HG02852 (cell line): ENCODE measurements around the gene PTGDS.

Source experiments
- ATAC-seq: cut with Tn5 transposase; IDR thresholded peaks from one replicate; pipeline ENCODE4 v1.9.1; 2021; ENCODE audit warnings: mild to moderate bottlenecking, moderate library complexity; ENCODE audit not compliant: unreplicated experiment

PTGDS gene

GRCh38 chr9:136972335-136972734 is 5.0 kb upstream of the PTGDS start:
- ATAC-seq: no peak

GRCh38 chr9:136972743-136973142 is 4.6 kb upstream of the PTGDS start:
- ATAC-seq: no peak

- no peak for ATAC-seq
These were observed 3.4 kb upstream of the PTGDS start for GRCh38 chr9:136973618-136974617.

- ATAC-seq: no peak
These were observed 2.3 kb upstream of the PTGDS start for GRCh38 chr9:136974817-136975535.

- ATAC-seq: no peak
These were observed 1.7 kb upstream of the PTGDS start for GRCh38 chr9:136975644-136976043.

- ATAC-seq: no peak
These were observed 357 bp downstream of the PTGDS start for GRCh38 chr9:136977649-136978072.

GRCh38 chr9:136978073-136978864 is 965 bp downstream of the PTGDS start:
- no peak for ATAC-seq

GRCh38 chr9:136978865-136979544 is 1.7 kb downstream of the PTGDS start:
- no peak for ATAC-seq

GRCh38 chr9:136979769-136980587 is 2.7 kb downstream of the PTGDS start:
- no peak for ATAC-seq

- ATAC-seq: no peak
These were observed 3.6 kb downstream of the PTGDS start for GRCh38 chr9:136980669-136981478.

- no peak for ATAC-seq
These were observed 4.4 kb downstream of the PTGDS start for GRCh38 chr9:136981588-136982231.

GRCh38 chr9:136982232-136983051 is 5.1 kb downstream of the PTGDS start, which contains the start of gene LCNL1:
LCNL1 (plus strand) TSS chr9:136982993; CDS start chr9:136983587, 594 bp downstream.
- no peak for ATAC-seq

GRCh38 chr9:136983167-136983566 is 5.9 kb downstream of the PTGDS start:
- no peak for ATAC-seq

GRCh38 chr9:136983656-136984314 is 6.5 kb downstream of the PTGDS start:
- ATAC-seq: no peak

- no peak for ATAC-seq
These were observed 7.2 kb downstream of the PTGDS start for GRCh38 chr9:136984464-136985026.

- ATAC-seq: no peak
These were observed 7.8 kb downstream of the PTGDS start for GRCh38 chr9:136985027-136985602.
